MM.1S (cell line): ENCODE measurements around the gene MB.

Experiments
- DNase-seq: peaks from one replicate; pipeline ENCODE4 v3.0.0-alpha.2; 2015
- H2AFZ ChIP-seq: fragments of 300-600 bp; sonication (generic); 2 replicates; pipeline ENCODE4 v1.6.0; 2016; ENCODE audit warnings: antibody characterized with exemption, low read length
- H3F3A ChIP-seq: fragments of 300-600 bp; sonication (generic); 2 replicates; pipeline ENCODE4 v1.6.1; 2016; ENCODE audit warnings: mild to moderate bottlenecking, antibody characterized with exemption, low read length, moderate library complexity, mixed read lengths; ENCODE audit not compliant: insufficient read depth
- H3K27ac ChIP-seq: fragments of 300-600 bp; sonication (generic); 2 replicates; pipeline ENCODE4 v1.5.1; 2016; ENCODE audit warnings: mild to moderate bottlenecking, low read length
- H3K27me3 ChIP-seq: fragments of 300-600 bp; sonication (generic); replicated peaks from 2 replicates; pipeline ENCODE4 v1.6.0; 2016; ENCODE audit warnings: low read length; ENCODE audit not compliant: insufficient read depth
- H3K36me3 ChIP-seq: fragments of 300-600 bp; sonication (generic); replicated peaks from 2 replicates; pipeline ENCODE4 v1.6.1; 2016; ENCODE audit warnings: mild to moderate bottlenecking, low read length, mixed read lengths; ENCODE audit not compliant: insufficient read depth
- H3K4me1 ChIP-seq: fragments of 300-600 bp; sonication (generic); 2 replicates; pipeline ENCODE4 v1.6.1; 2016; ENCODE audit warnings: low read length, mixed read lengths
- H3K4me2 ChIP-seq: fragments of 300-600 bp; sonication (generic); 2 replicates; pipeline ENCODE4 v1.6.0; 2016; ENCODE audit warnings: low read depth, low read length
- H3K4me3 ChIP-seq: fragments of 300-600 bp; sonication (generic); 2 replicates; pipeline ENCODE4 v1.5.1; 2016; ENCODE audit warnings: low read length, mixed read lengths
- H3K79me2 ChIP-seq: fragments of 300-600 bp; sonication (generic); 2 replicates; pipeline ENCODE4 v1.6.1; 2016; ENCODE audit warnings: mixed run types, low read length, mixed read lengths
- H3K9ac ChIP-seq: fragments of 300-600 bp; sonication (generic); 2 replicates; pipeline ENCODE4 v1.6.1; 2016; ENCODE audit warnings: low read length, mixed read lengths
- H3K9me2 ChIP-seq: fragments of 300-600 bp; sonication (generic); replicated peaks from 2 replicates; pipeline ENCODE4 v1.6.1; 2016; ENCODE audit warnings: mild to moderate bottlenecking, low read length, mixed read lengths; ENCODE audit not compliant: insufficient read depth
- H3K9me3 ChIP-seq: fragments of 300-600 bp; sonication (generic); replicated peaks from 2 replicates; pipeline ENCODE4 v1.6.1; 2016; ENCODE audit warnings: mild to moderate bottlenecking, low read length, mixed read lengths; ENCODE audit not compliant: insufficient read depth
- H4K20me1 ChIP-seq: fragments of 300-600 bp; sonication (generic); 2 replicates; pipeline ENCODE4 v1.6.1; 2016; ENCODE audit warnings: mild to moderate bottlenecking, low read length, moderate library complexity, mixed read lengths; ENCODE audit not compliant: insufficient read depth
- EZH2 ChIP-seq: fragments of 300-600 bp; sonication (generic); optimal IDR thresholded peaks from 2 replicates; pipeline ENCODE3; 2017; ENCODE audit warnings: low read depth, mild to moderate bottlenecking, antibody characterized with exemption, low read length, mixed read lengths
- EZH2phosphoT487 ChIP-seq: fragments of 300-600 bp; sonication (generic); IDR thresholded peaks from 2 replicates; pipeline ENCODE4 v1.6.1; 2018; ENCODE audit warnings: antibody characterized with exemption, low read length
- TF ChIP-seq, protein P1 (sequence below): fragments of 300-600 bp; sonication (generic); IDR thresholded peaks from 2 replicates; pipeline ENCODE4 v1.5.1; 2016; ENCODE audit warnings: antibody characterized with exemption, low read length, mixed read lengths

MB gene

DNA sequence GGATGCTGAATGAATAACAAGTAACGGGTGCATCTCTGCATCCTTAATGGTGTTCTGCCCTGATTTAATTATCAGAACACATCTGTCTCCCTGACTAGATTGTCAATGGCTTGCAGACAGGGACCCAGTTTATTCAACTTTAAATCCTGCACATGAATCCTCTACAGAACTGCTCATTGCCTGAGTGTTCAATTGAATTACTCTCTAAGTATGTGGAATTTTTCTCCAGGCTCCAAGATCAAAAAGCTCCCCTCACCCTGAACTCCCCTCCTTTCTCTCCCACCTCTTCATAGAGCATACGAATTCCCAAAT lies 11.8 kb downstream of the MB start:
- Histone ChIP-seq H3F3A (no peaks in the 10 kb centered on the region), H3K36me3 (no peaks in the 10 kb centered on the region), H4K20me1 (no peaks in the 10 kb centered on the region), H3K9ac (no peak overlapping the region), H3K9me3 (no peaks in the 10 kb centered on the region), H3K27me3 (0 out of 2 replicates have a peak, but pooled peaks cover 4% of the 10 kb centered on the region), H3K27ac (no peak overlapping the region), H3K9me2 (no peaks in the 10 kb centered on the region), H3K4me1 (no peaks in the 10 kb centered on the region), H3K4me3 (no peak overlapping the region), H2AFZ (no peak overlapping the region), H3K4me2 (no peak overlapping the region), H3K79me2 (no peaks in the 10 kb centered on the region)
- TF ChIP-seq, protein P1, sequence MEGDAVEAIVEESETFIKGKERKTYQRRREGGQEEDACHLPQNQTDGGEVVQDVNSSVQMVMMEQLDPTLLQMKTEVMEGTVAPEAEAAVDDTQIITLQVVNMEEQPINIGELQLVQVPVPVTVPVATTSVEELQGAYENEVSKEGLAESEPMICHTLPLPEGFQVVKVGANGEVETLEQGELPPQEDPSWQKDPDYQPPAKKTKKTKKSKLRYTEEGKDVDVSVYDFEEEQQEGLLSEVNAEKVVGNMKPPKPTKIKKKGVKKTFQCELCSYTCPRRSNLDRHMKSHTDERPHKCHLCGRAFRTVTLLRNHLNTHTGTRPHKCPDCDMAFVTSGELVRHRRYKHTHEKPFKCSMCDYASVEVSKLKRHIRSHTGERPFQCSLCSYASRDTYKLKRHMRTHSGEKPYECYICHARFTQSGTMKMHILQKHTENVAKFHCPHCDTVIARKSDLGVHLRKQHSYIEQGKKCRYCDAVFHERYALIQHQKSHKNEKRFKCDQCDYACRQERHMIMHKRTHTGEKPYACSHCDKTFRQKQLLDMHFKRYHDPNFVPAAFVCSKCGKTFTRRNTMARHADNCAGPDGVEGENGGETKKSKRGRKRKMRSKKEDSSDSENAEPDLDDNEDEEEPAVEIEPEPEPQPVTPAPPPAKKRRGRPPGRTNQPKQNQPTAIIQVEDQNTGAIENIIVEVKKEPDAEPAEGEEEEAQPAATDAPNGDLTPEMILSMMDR: no peak
- TF ChIP-seq EZH2phosphoT487: no peak
- TF ChIP-seq EZH2: no peak
- no peak for DNase-seq

DNA sequence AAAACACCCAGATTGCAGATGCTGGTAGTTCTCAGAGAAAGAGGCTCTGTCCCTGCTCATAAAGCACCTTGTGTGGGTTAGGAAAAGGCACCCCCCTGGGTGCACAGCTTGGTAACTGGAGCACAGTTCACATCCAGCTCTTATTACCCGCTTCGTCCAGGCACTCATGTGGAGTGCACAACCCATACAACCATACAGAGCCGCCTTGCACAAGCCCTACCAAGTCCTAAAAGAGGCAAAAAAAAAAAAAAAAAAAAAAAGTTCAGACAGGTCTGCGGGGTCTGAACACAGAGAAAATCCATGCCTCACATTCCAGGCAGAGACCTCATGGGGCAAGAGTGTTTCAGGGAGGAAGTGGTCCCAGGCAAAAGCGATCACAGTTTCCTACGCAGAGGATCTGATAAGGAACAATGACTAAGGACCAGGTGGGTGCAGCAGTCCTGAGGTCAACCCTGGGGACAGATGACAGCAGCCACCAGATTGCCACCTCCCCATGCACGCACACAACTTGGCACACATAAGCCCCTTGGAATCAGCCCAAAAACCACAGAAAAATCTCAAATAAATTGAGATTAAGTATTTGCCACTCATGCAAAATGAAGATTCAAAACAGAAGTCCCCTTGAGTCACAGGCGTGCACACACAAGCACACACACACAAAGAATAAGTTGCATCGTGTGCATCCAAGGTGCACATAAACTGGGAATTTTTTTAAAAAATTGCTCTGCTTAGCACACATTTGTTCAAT lies 12.3 kb downstream of the MB start:
- Histone ChIP-seq H3K4me1 (no peaks in the 10 kb centered on the region), H3K27ac (no peak overlapping the region), H3K4me3 (no peak overlapping the region)

DNA sequence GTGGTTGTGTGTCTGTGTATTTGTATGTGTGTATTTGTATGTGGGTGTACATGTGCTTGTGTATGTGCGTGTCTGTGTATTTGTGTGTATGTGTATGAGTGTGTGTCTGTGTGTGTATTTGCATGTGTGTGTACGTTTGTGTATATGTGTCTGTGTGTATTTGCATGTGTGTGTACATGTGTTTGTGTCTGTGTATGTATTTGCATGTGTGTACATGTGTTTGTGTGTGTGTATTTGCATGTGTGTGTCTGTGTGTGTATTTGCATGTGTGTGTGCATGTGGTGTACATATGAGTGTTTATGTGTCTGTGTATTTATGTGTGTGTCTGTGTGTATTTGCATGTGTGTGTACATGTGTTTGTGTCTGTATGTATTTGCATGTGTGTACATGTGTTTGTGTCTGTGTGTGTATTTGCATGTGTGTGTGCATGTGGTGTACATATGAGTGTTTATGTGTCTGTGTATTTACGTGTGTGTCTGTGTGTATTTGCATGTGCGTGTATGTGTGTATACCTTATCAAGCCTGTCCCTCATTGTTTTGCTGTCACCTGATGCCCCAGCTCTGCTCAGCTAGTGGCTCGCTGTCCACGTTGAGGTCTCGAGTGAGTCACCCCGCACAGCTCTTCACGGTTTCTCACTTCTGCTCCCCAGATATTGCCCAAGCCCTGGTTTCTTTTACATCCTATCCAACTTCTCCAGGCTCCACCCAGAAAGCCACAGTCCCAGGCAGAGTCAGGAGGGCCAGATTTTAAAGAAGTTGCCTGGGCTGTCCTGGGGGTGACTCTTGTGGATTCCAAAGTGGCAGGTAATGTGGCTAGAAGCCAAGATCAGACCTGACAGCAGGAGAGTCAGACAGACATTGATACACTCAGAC lies 15.2 kb downstream of the MB start:
- TF ChIP-seq EZH2: no peak
- no peak for TF ChIP-seq EZH2phosphoT487
- TF ChIP-seq, protein P1: no peak
- H3K9ac ChIP-seq: no peak overlapping the region
- H3K27ac ChIP-seq: no peak overlapping the region
- no peak for DNase-seq
- H3K4me2 ChIP-seq: no peak overlapping the region
- H3K79me2 ChIP-seq: no peaks in the 10 kb centered on the region
- no peaks in the 10 kb centered on the region for H3K36me3 ChIP-seq
- no peaks in the 10 kb centered on the region for H3K9me3 ChIP-seq
- H3K4me3 ChIP-seq: no peak overlapping the region
- H2AFZ ChIP-seq: no peak overlapping the region
- 0 out of 2 replicates have a peak, but pooled peaks cover 4% of the 10 kb centered on the region for H3K27me3 ChIP-seq
- no peaks in the 10 kb centered on the region for H4K20me1 ChIP-seq
- H3F3A ChIP-seq: no peaks in the 10 kb centered on the region
- H3K9me2 ChIP-seq: no peaks in the 10 kb centered on the region
- H3K4me1 ChIP-seq: no peaks in the 10 kb centered on the region

More for the DNA sequence above, 12.3 kb downstream of the MB start:
- TF ChIP-seq, protein P1: no peak
- TF ChIP-seq EZH2: no peak
- TF ChIP-seq EZH2phosphoT487: no peak
- Histone ChIP-seq H3F3A (no peaks in the 10 kb centered on the region), H3K9ac (no peak overlapping the region), H3K4me2 (no peak overlapping the region), H3K9me3 (no peaks in the 10 kb centered on the region), H3K27me3 (0 out of 2 replicates have a peak, but pooled peaks cover 4% of the 10 kb centered on the region), H3K36me3 (no peaks in the 10 kb centered on the region), H4K20me1 (no peaks in the 10 kb centered on the region), H3K9me2 (no peaks in the 10 kb centered on the region), H3K79me2 (no peaks in the 10 kb centered on the region), H2AFZ (no peak overlapping the region)
- no peak for DNase-seq
